ENCODE results near the gene OR2AG1.

DNA sequence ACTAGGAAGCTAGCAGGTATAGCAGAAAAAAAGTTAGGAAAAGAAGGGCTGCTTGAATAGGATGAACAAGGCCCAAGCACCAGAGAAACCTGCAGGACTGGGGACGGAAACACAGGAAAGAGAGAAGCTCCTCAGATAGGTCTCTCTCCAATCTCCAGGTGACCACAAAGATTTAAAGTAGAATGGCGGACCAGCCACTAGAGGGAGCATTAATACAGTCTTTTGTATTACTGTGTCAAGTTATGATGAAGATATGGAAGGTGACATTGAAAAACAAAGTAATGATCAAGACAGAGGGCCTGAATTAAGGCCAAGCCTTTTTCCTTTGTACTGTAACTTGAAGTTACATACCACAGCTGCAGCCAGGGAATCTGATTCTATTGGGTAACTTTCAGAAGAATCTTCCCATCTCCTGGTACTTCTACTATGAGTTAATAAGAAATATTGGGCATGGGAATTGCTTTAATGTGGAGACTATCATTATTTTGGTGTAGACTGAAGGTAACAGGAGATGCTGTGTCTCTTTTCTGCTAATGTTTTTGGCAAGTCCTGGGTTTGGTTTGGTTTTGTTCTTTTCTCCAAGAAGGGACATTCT is 44.9 kb upstream of the OR2AG1 start:
- TF ChIP-seq, protein P1, sequence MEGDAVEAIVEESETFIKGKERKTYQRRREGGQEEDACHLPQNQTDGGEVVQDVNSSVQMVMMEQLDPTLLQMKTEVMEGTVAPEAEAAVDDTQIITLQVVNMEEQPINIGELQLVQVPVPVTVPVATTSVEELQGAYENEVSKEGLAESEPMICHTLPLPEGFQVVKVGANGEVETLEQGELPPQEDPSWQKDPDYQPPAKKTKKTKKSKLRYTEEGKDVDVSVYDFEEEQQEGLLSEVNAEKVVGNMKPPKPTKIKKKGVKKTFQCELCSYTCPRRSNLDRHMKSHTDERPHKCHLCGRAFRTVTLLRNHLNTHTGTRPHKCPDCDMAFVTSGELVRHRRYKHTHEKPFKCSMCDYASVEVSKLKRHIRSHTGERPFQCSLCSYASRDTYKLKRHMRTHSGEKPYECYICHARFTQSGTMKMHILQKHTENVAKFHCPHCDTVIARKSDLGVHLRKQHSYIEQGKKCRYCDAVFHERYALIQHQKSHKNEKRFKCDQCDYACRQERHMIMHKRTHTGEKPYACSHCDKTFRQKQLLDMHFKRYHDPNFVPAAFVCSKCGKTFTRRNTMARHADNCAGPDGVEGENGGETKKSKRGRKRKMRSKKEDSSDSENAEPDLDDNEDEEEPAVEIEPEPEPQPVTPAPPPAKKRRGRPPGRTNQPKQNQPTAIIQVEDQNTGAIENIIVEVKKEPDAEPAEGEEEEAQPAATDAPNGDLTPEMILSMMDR (optimal IDR thresholded peaks at IDR 0.05 in 1 of 3, IDR thresholded peaks at IDR 0.05 in 1 of 3, conservative IDR thresholded peaks at IDR 0.05 in 1 of 3; ENCODE audit: extremely low read depth in 1 of 3, insufficient read depth in 2 of 3, low read length in 3 of 3): peak; percentile 26 to 70 (median 56)
- no peak for TF ChIP-seq EZH2 (IDR thresholded peaks at IDR 0.05; ENCODE audit: low read length)
